HG03571 (cell line): ENCODE measurements around the gene HADHB.
"Not testable (repeated sequence)": the region's sequence is repeated elsewhere in the genome, so short reads cannot be mapped to it uniquely, and the experiment has no call there.

Experiments
- ATAC-seq: cut with Tn5 transposase; IDR thresholded peaks from one replicate; pipeline ENCODE4 v1.9.1; 2021; ENCODE audit not compliant: unreplicated experiment

HADHB gene

DNA sequence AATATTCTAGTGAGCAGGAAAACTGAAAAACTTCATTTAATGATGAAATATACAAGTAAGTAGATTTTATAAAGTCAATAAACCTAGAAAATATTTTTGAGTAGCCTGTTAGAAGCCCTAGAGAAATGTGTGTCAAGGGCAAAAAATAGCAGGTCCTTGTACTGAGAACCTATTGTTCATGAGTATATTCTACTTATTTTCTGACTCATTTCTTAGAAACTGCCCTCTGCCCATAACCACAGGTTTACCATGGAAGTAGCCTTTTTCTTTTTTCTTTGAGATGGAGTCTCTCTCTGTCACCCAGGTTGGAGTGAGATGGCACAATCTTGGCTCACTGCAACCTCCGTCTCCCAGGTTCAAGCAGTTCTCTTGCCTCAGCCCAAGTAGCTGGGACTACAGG, 81.8 kb downstream of the HADHB start:
- ATAC-seq: no peak

DNA sequence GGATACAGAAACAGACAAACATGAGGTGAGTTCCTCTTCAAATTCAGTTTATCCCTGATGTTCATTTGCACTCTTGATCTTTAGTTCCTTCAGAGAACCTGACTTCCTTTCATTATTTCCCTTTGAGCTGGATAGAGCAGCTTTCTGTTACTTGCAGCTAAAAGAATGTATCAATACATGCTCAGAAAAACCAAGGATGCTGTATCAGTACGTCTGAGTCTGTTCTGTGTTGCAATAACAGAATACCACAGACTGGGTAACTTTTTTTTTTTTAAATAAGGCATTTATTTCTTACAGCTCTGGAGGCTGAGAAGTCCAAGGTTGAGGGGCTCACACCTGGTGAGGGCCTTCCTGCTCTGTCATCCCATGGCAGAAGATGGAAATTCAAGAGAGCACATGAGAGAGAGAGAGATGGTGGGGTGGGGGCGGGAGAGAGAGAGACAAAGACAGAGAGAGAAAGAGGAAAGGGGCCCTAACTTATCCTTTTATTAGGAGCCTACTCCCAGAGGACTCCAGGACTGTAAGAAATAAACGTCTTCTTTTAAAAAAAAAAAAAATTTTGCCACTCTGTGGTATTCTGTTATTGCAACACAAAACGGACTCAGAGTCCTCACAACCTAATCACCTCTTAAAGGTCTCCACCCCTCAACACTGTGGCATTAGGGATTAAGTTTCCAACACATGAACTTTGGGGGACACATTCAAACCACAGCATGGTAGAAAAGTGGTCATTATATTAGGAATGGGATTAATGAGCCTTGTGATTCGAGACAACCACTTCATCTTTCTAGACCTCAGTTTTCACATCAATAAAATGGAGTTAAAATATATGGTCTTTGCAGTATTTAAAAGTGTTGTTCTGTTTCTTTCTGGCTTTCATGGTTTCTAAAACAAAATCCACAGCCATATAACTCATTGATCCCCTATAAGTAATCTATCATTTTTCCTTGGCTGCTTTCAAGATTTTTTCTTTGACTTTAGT, 82.8 kb downstream of the HADHB start:
- ATAC-seq: no peak

GRCh38 chr2:26329083-26329482, 84.3 kb downstream of the HADHB start:
- ATAC-seq: not testable (repeated sequence)

DNA sequence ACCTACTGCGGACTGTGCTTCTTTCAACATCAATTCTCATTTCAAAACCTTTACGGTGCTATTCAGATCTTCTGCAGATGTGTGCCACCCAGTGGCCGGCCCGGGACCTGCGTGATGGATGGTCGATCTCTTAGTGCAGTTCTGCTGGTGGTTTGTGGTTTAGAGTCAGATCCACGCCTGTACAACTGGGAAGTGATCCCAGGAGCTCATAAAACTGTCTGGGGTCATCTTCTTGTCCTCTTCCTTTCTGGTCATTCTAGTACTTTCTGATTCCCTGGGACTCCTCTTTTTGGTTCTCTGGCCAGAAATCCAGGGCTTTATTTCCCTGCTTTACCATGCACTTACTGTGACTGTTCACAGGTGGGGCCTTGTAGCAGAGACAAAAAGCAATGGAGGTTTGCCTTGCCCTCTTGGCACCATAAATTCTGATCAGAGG, 85.4 kb downstream of the HADHB start:
- peak; percentile 80 for ATAC-seq

DNA sequence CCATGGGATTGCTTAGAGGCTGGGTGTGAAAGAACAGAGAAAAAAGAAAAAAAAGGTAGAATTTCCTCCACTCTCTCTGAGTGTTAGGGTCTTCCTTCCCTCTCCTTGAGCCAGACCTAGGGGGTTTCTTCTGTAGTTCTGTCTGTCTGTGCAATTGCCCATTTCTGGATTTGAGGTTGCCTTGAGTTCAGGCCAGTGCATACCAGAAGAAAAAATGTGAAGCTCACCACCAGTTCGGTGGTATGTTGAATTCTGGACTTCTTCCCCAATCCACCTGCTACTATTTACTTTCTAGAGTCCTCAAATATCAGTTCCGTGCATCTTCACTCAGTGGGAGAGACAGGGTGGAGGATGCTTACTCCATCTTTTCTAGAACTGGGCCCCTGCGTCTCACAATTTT, 85.9 kb downstream of the HADHB start:
- no peak for ATAC-seq

GRCh38 chr2:26331321-26331720, 86.6 kb downstream of the HADHB start:
- not testable (repeated sequence) for ATAC-seq

DNA sequence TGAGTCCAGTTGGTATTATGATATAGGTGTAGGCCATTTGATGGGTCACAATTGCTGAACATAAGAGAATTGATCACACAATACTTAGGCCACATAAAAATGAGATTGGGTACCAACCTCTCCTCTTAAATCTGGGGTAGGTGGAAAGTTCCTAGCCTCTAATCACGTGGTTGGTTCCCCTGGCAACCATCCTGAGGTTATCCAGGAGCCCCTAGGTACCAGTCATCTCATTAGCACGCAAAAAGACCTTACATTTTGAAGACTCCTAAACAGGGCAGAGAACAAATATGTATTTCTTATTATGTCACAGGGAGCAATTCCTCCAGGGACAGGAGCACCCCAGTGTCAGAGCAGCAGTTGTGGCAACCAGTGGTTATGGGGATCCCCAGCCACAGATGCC, 88.6 kb downstream of the HADHB start:
- ATAC-seq: no peak

DNA sequence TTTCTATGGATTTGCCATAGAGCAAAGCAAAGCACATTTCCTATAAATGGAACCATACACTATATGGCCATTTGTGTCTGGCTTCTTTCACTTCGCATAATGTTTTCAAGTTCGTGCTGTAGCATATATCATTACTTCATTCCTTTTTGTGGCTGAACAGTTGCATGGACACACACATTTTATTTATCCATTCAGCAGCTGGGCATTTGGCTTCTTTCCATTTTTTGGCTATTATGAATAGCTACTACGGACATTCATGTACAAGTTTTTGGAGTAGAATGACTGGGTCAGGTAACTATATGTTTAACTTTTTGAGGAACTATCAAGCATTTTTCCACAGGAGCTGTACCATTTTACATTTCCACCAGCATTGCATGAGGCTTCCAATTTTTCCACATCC, 90.5 kb downstream of the HADHB start:
- ATAC-seq: no peak

- no peak for ATAC-seq
Measured at GRCh38 chr2:26336719-26337118, 92.0 kb downstream of the HADHB start.

DNA sequence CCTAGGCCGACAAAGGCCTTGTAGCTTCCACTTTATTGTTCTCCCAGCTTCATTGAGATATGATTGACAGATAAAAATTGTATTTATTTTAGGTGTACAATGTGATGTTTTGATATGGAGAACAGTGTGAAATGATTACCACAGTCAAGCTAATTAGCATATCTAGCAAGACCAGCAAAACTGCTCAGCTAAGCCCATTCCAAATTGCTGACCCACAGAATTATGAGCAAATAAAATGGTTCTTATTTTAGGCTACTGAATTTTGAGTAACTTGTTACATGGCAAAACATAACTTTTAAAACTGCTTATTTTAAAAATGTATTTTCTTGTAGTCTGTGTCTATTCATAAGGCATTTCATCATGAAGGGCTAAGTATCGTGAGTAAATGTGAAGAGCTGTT, 92.6 kb downstream of the HADHB start:
- ATAC-seq: no peak
